ENCODE data around the gene CDC23. TPM values are rescaled to one million over a fixed set of nuclear protein-coding genes. Genes with fewer than 3 reads are reported as not detected.

The CDC23 gene
- total RNA-seq, 4 donors from 2014 or later, result 2.6 to 90.9 (median 12.8) TPM

- H3K4me1 ChIP-seq, result peaks cover 0 to 6% (median 4%) of the 10 kb centered on the region in 4 donors
- H3K9me3 ChIP-seq, result no peaks in the 10 kb centered on the region
- no peak for DNase-seq
- TF ChIP-seq CTCF (IDR thresholded peaks at IDR 0.05) (no peak), EP300 (IDR thresholded peaks at IDR 0.05; ENCODE audit: low read depth) (no peak), POLR2AphosphoS5 (IDR thresholded peaks at IDR 0.05) (no peak), POLR2A (IDR thresholded peaks at IDR 0.05) (no peak)
- intact Hi-C loops (cut with DNase I; ENCODE audit: low total_unique reads), result no loop called here
- in situ Hi-C loops (cut with MboI; ENCODE audit: low pct_ligation_motif_present in 1 of 4, low pct_unique_long_range_greater_than_20kb in 1 of 4, low sequenced_read_pairs in 3 of 4), result no loop called here
- H3K36me3 ChIP-seq, result no peaks in the 10 kb centered on the region
- 86 to 92% methylated on average over 4 of the region's 4 CpGs for WGBS, 2 donors (ENCODE audit: low coverage in 1 of 2)
- H3K4me3 ChIP-seq, result no peak overlapping the region
- H3K27ac ChIP-seq, result no peak overlapping the region
- H3K27me3 ChIP-seq, result peaks cover 19% of the 10 kb centered on the region
Measured at GRCh38 chr5:138246822-138247221, 33.7 kb upstream of the CDC23 start.

- no peaks in the 10 kb centered on the region for H3K36me3 ChIP-seq
- peaks cover 24% of the 10 kb centered on the region for H3K27me3 ChIP-seq
- TF ChIP-seq POLR2A (IDR thresholded peaks at IDR 0.05) (no peak), CTCF (IDR thresholded peaks at IDR 0.05) (no peak), POLR2AphosphoS5 (IDR thresholded peaks at IDR 0.05) (no peak)
- no peak for DNase-seq
- WGBS, 2 donors (ENCODE audit: low coverage in 1 of 2), result 76 to 89% methylated on average over 4 of the region's 4 CpGs
- intact Hi-C loops (cut with DNase I; ENCODE audit: low total_unique reads) (no loop called here), in situ Hi-C loops (cut with MboI; ENCODE audit: low pct_ligation_motif_present in 1 of 4, low pct_unique_long_range_greater_than_20kb in 1 of 4, low sequenced_read_pairs in 3 of 4) (no loop called here)
- no peak overlapping the region for H3K4me3 ChIP-seq
- no peak overlapping the region for H3K27ac ChIP-seq
- H3K4me1 ChIP-seq, result peaks cover 0 to 11% (median 8%) of the 10 kb centered on the region in 4 donors
- no peaks in the 10 kb centered on the region for H3K9me3 ChIP-seq
Measured at GRCh38 chr5:138246334-138246733, 33.2 kb upstream of the CDC23 start.

- WGBS, 2 donors (ENCODE audit: low coverage in 1 of 2), result 56% methylated on average over 1 of the region's 1 CpG; no CpG with 5 or more reads in 1 of the 2 donors
- Histone ChIP-seq H3K9me3 (no peaks in the 10 kb centered on the region), H3K36me3 (no peaks in the 10 kb centered on the region), H3K4me1 (peaks cover 0 to 11% (median 8%) of the 10 kb centered on the region in 4 donors), H3K4me3 (no peak overlapping the region), H3K27ac (no peak overlapping the region), H3K27me3 (peaks cover 30% of the 10 kb centered on the region)
- intact Hi-C loops (cut with DNase I; ENCODE audit: low total_unique reads) (no loop called here), in situ Hi-C loops (cut with MboI; ENCODE audit: low pct_ligation_motif_present in 1 of 4, low pct_unique_long_range_greater_than_20kb in 1 of 4, low sequenced_read_pairs in 3 of 4) (no loop called here)
- TF ChIP-seq CTCF (IDR thresholded peaks at IDR 0.05) (no peak), EP300 (IDR thresholded peaks at IDR 0.05; ENCODE audit: low read depth) (no peak), POLR2AphosphoS5 (IDR thresholded peaks at IDR 0.05) (no peak), POLR2A (IDR thresholded peaks at IDR 0.05) (no peak)
- DNase-seq, result no peak
Measured at GRCh38 chr5:138245717-138246116, 32.6 kb upstream of the CDC23 start.

- TF ChIP-seq POLR2A (IDR thresholded peaks at IDR 0.05) (no peak), CTCF (IDR thresholded peaks at IDR 0.05) (no peak), POLR2AphosphoS5 (IDR thresholded peaks at IDR 0.05) (no peak), EP300 (IDR thresholded peaks at IDR 0.05; ENCODE audit: low read depth) (no peak)
- no peak for DNase-seq
- 68 to 100% methylated on average over 1 to 2 of the region's 2 CpGs for WGBS, 2 donors (ENCODE audit: low coverage in 1 of 2)
- Histone ChIP-seq H3K27ac (no peak overlapping the region), H3K4me1 (peaks cover 0 to 11% (median 8%) of the 10 kb centered on the region in 4 donors), H3K27me3 (peaks cover 48% of the 10 kb centered on the region), H3K4me3 (no peak overlapping the region), H3K36me3 (no peaks in the 10 kb centered on the region), H3K9me3 (no peaks in the 10 kb centered on the region)
- in situ Hi-C loops (cut with MboI; ENCODE audit: low pct_ligation_motif_present in 1 of 4, low pct_unique_long_range_greater_than_20kb in 1 of 4, low sequenced_read_pairs in 3 of 4), result no loop called here
- intact Hi-C loops (cut with DNase I; ENCODE audit: low total_unique reads), result no loop called here
Measured at GRCh38 chr5:138243794-138244193, 30.7 kb upstream of the CDC23 start.
